Measurements from ENCODE around the gene SLC48A1.

The SLC48A1 gene

GRCh38 chr12:47828976-47829482, 56.0 kb downstream of the SLC48A1 start:
- DNase-seq, result peak; percentile 80

DNA sequence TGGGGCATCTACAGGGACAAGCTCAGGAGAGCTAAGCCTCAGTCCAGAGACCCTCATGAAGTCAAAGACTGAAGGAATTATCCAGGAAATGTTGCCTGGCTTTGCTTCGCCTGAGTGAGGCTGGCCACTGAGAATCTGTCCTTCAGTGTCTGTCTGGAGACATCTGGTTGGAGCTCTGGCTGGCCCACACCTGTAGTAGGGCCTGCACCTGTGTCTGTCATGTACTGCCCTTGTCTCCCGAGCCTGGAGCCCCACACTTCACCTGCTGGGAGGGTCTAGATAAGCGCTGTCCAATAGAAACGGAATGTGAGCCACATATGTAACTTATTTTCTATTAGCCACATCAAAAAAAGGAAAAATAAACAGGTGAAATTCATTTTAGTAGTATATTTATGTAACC, 56.5 kb downstream of the SLC48A1 start:
- DNase-seq, result no peak
